Measurements from ENCODE around the gene NSF.
"Not testable (repeated sequence)": the region's sequence is repeated elsewhere in the genome, so short reads cannot be mapped to it uniquely, and the experiment has no call there.

NSF gene

DNA sequence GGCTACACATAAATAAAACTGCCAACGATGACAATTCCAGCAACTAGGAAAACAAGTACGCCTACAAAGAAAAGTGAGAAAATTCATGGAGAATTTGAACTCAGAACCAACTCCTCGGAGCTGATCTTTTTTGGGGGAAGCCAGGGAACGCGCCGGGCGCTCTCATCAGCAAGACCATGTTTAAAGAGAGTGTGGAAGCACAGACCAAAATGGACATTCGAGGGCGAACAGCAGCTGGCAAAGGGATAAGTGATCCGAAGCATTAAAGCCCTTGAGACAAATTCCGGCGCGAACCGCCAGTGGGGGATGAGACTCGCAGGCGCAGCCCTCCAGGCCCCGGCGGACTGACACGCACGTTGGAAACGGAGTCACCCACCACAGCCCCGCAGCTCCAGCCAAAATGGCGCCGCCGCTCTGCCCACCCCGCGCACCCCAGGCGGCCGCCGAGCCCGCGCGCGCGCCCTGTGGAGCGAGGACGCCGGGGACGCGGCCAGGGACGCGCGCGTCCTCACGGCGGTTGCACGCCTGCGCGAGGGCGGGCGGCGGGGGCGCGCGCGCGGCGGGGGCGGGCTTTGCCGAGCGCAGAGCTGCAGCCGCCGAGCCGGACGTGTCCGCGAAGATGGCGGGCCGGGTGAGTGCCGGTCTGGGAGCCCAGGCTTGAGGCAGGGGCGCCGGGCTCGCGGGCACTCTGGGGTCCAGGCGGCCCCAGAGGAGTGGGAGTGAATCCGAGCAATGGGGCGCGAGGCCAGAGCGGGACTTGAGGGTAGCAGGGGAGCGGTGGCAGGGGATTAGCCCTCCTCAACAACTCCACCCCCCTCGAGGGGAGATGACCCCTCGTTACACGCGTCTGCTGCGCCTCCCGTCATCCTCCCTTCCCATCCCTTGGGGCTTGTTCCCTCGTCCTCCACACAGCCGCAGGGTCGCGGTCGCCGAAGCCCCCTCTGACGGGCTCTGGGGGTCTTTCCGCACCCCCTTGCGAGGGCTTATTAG lies at the start of gene NSF:
Gene NSF, plus strand, starts transcription at position 513 of the 990 bp plus-strand sequence. Its CDS starts 107 bp downstream, at position 620.
- not testable (repeated sequence) for H3K27me3 ChIP-seq (ENCODE audit: control insufficient read depth, insufficient read depth, low read length); H3K36me3 ChIP-seq (ENCODE audit: control insufficient read depth, insufficient read depth, low read length); H3K4me3 ChIP-seq (ENCODE audit: low read depth, low read length); H3K4me1 ChIP-seq (ENCODE audit: control insufficient read depth, insufficient read depth, low read length); H3K9me3 ChIP-seq (ENCODE audit: control insufficient read depth, insufficient read depth, low read length); H3K9ac ChIP-seq (ENCODE audit: low read depth, low read length)

DNA sequence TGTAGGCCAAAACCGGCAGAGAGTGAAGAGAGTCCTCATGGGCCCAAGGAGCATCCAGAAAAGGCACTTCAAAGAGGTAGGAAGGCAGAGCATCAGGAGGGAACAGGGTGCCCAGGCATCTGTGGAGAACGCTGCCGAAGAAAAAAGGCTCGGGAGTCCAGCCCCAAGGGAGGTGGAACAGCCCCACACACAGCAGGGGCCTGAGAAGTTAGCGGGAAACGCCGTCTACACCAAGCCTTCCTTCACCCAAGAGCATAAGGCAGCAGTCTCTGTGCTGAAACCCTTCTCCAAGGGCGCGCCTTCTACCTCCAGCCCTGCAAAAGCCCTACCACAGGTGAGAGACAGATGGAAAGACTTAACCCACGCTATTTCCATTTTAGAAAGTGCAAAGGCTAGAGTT lies 41.9 kb upstream of the NSF start:
- H3K9ac ChIP-seq (ENCODE audit: low read depth, low read length): not testable (repeated sequence)

DNA sequence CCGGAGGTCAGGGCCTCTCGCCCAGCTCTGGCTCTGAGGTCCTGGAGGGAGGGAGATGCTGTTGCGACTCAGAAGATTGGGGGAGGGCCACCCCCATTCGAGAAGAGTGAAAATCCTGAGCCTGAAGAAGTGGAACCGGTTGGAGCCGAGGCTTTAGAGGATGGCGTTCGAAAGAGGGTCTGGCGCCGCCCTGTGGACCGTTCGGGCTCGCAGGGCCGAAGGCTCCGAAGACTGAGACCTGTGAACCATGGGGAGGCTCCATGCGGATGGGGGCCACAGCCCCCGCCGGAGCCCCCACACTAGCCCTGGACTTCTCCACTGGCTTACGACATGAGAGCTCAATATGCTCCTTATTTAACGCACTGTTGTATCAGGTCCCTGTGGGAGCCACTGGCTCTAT lies 31.3 kb upstream of the NSF start:
- not testable (repeated sequence) for H3K27me3 ChIP-seq (ENCODE audit: control insufficient read depth, insufficient read depth, low read length); H3K4me1 ChIP-seq (ENCODE audit: control insufficient read depth, insufficient read depth, low read length); H3K36me3 ChIP-seq (ENCODE audit: control insufficient read depth, insufficient read depth, low read length)

More for the DNA sequence above, 41.9 kb upstream of the NSF start:
- H3K4me1 ChIP-seq (ENCODE audit: control insufficient read depth, insufficient read depth, low read length); H3K4me3 ChIP-seq (ENCODE audit: low read depth, low read length); H3K9me3 ChIP-seq (ENCODE audit: control insufficient read depth, insufficient read depth, low read length); H3K36me3 ChIP-seq (ENCODE audit: control insufficient read depth, insufficient read depth, low read length); H3K27me3 ChIP-seq (ENCODE audit: control insufficient read depth, insufficient read depth, low read length): not testable (repeated sequence)

DNA sequence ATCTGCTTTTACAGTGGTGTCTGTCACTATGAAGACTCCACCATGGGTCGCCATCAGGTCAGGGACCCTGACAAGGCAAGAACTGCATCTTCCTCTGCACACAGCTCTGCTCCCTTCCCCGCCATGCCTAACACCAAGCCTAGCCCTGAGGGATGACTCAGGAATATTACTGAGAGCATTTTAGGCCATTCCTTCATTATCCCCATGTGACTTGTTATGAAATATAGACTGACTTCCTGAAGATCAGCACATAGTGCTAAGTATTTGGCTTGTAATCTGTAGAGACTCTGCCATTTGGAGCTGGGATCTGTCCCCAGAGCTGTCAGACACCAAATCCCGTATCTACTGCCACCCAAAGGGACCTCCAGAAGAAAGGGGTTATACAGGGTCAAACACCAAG lies 30.4 kb upstream of the NSF start:
- not testable (repeated sequence) for H3K27me3 ChIP-seq (ENCODE audit: control insufficient read depth, insufficient read depth, low read length); H3K4me1 ChIP-seq (ENCODE audit: control insufficient read depth, insufficient read depth, low read length); H3K9ac ChIP-seq (ENCODE audit: low read depth, low read length); H3K9me3 ChIP-seq (ENCODE audit: control insufficient read depth, insufficient read depth, low read length); H3K4me3 ChIP-seq (ENCODE audit: low read depth, low read length); H3K36me3 ChIP-seq (ENCODE audit: control insufficient read depth, insufficient read depth, low read length)

More for the DNA sequence above, 31.3 kb upstream of the NSF start:
- H3K9ac ChIP-seq (ENCODE audit: low read depth, low read length); H3K9me3 ChIP-seq (ENCODE audit: control insufficient read depth, insufficient read depth, low read length); H3K4me3 ChIP-seq (ENCODE audit: low read depth, low read length): not testable (repeated sequence)

DNA sequence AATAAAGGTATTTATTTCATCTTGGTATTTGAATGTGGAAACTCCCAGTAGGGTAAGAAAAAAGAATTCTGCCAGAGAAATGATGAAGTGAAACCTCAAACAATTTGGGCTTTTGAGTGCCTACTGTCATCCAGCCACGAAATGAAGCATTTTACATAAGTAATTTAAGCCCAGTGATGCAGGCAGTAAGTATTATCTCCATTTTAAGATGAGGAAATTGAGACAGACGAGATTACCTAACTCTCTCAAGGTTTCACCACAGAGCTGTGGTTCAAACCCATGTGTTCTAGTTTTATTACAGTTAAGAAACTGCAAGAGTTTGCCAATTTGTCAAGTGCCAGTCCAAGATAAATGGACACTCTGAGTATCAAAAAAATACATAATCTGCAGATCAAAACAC lies 24.2 kb upstream of the NSF start:
- H3K4me1 ChIP-seq (ENCODE audit: control insufficient read depth, insufficient read depth, low read length); H3K4me3 ChIP-seq (ENCODE audit: low read depth, low read length); H3K36me3 ChIP-seq (ENCODE audit: control insufficient read depth, insufficient read depth, low read length); H3K9me3 ChIP-seq (ENCODE audit: control insufficient read depth, insufficient read depth, low read length); H3K9ac ChIP-seq (ENCODE audit: low read depth, low read length); H3K27me3 ChIP-seq (ENCODE audit: control insufficient read depth, insufficient read depth, low read length): not testable (repeated sequence)

DNA sequence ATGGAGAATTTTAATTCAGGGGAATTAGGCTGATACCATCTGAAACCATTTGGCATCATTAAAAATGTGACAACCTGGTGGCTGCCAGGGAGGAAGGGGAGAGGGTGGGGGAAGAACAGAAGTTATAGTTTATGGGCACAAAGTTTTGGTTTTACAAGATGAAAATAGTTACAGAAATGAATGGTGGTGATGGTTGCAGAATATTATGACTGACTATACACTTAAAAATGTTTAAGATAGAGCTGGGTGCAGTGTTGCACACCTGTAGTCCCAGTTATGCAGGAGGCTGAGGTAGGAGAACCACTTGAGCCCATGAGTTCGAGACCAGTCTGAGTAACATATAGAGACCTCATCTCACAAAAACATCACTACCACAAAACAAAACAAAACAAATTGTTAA lies 23.5 kb upstream of the NSF start:
- not testable (repeated sequence) for H3K4me1 ChIP-seq (ENCODE audit: control insufficient read depth, insufficient read depth, low read length); H3K36me3 ChIP-seq (ENCODE audit: control insufficient read depth, insufficient read depth, low read length); H3K27me3 ChIP-seq (ENCODE audit: control insufficient read depth, insufficient read depth, low read length); H3K4me3 ChIP-seq (ENCODE audit: low read depth, low read length); H3K9me3 ChIP-seq (ENCODE audit: control insufficient read depth, insufficient read depth, low read length); H3K9ac ChIP-seq (ENCODE audit: low read depth, low read length)

DNA sequence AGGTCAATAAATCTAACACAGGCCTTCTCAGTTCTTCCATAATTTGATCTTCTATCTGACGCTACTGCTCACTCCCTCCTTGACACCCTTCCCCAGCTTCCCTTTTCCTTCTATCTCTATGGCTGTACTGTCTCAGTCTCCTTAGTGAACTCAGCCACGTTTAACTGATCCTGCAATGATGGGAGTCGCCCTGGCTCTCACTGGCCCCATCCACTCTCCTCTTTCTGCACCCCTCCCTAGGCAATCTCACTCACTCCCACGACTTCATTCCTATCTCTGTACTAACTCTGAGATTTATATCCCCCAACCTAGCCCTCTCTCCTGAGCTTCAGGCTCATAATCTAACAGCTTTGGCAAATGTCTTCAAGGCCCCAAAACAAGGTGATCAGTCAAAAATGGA lies 18.7 kb upstream of the NSF start:
- H3K9ac ChIP-seq (ENCODE audit: low read depth, low read length); H3K27me3 ChIP-seq (ENCODE audit: control insufficient read depth, insufficient read depth, low read length); H3K4me3 ChIP-seq (ENCODE audit: low read depth, low read length); H3K9me3 ChIP-seq (ENCODE audit: control insufficient read depth, insufficient read depth, low read length); H3K4me1 ChIP-seq (ENCODE audit: control insufficient read depth, insufficient read depth, low read length); H3K36me3 ChIP-seq (ENCODE audit: control insufficient read depth, insufficient read depth, low read length): not testable (repeated sequence)

DNA sequence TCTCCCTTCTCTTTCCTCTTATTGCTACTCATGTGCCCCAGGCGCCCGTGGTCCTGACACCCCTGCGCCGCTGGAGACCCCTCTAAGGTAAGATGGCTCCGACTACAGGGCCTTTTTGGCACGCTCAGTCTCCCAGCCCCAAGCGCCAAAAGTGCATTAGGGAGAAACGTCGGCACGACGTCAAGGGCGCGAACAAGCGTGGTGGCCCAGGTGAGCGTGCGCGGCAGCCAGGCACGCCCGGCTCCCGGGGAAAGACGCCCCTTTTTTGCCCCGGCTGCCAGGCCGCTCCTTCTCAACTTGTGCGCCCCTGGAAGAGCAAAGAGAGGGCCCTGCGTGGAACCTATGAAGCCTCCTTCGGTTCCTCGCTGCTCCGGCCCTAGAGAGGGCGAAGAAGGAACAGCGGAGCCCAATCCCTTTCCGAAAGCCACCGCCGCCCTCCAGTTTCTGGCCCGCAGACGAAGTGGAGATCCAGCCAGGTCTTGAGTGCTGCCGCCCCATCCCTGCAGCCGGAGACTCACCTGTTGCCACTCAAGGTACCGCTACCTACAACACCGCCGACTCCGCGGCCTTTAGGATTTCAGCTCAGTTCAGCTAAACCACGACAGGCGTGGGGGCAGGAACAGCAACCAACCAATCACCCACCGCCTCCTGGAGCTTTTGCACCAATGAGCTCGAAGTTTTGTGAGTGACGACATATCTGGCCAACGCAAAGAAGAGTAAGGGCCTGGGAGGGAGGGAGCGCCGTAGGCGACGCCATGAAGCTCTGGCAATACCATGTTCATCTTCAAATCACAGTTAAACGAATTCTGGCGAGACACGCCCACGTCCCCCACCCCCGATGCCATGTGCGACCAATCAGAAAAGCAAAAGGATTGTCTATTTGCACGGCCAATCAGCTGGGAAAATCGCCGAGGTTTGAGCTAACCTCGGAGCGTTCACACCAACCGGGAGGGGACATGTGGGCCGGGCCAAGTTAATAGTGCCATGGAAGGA lies 11.1 kb upstream of the NSF start, which contains the start of gene ARL17A:
Gene ARL17A, minus strand, starts transcription at position 609 of the 993 bp plus-strand sequence. CDS start 3,369 bp downstream, outside the sequence.
- not testable (repeated sequence) for H3K27me3 ChIP-seq (ENCODE audit: control insufficient read depth, insufficient read depth, low read length); H3K9me3 ChIP-seq (ENCODE audit: control insufficient read depth, insufficient read depth, low read length); H3K9ac ChIP-seq (ENCODE audit: low read depth, low read length); H3K36me3 ChIP-seq (ENCODE audit: control insufficient read depth, insufficient read depth, low read length); H3K4me1 ChIP-seq (ENCODE audit: control insufficient read depth, insufficient read depth, low read length); H3K4me3 ChIP-seq (ENCODE audit: low read depth, low read length)

DNA sequence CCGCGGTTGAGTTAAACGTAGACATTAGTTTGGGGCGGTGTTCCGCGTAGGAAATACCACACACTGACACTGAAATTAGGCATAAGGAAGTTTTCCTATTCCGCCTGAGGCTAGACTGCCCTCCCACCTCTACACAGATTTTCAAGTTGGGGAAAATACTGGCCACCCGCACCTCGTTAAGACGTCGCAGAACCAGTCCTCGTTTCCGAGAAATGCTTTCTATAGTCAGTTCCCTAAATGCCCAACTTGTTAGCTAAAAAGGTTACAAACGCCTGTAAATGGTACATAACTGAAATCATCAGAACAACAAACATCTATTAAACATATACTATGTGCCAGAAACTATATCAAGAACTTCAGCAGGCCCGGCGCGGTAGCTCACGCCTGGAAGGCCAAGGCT lies 10.4 kb upstream of the NSF start:
- not testable (repeated sequence) for H3K9me3 ChIP-seq (ENCODE audit: control insufficient read depth, insufficient read depth, low read length); H3K9ac ChIP-seq (ENCODE audit: low read depth, low read length); H3K36me3 ChIP-seq (ENCODE audit: control insufficient read depth, insufficient read depth, low read length); H3K4me1 ChIP-seq (ENCODE audit: control insufficient read depth, insufficient read depth, low read length); H3K4me3 ChIP-seq (ENCODE audit: low read depth, low read length); H3K27me3 ChIP-seq (ENCODE audit: control insufficient read depth, insufficient read depth, low read length)

DNA sequence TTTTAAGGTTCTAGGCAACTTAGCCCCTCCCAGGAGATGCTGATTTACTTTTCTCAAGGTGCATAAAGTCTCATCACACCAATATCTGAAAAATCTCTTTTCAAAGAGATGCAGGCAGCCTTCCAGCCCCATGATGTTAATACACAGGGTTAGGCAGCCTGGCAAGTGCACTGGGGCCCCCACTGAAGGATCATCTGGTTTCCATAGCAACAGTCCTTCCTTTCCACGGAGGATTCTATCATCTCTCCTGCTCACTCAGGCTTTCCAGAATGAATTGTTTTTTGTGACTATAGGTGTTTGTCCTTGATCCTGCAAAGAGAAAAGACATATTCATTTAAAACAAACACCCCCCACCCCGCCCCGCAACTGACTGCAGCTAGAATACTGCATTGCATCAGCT lies 5.0 kb upstream of the NSF start:
- H3K9me3 ChIP-seq (ENCODE audit: control insufficient read depth, insufficient read depth, low read length); H3K36me3 ChIP-seq (ENCODE audit: control insufficient read depth, insufficient read depth, low read length); H3K27me3 ChIP-seq (ENCODE audit: control insufficient read depth, insufficient read depth, low read length): not testable (repeated sequence)

DNA sequence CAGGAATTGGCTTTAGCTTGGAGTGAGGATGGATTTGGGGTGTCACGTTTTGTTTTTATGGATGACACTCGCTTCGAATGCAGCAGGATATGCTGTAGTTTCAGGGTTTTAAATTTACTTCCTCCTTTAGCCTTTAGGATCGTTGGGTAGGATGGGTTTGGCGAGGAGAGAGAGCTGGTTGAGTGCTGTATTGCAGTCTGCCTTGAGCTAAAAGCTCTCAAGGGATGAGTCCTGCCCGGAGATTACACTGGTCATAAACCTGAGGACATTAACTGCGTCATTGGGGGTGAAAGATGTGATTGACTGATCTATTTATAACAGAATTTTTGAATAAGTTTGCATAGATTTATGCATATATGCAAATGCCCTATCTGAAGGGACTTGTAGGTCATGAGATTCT lies 863 bp downstream of the NSF start:
- not testable (repeated sequence) for H3K9ac ChIP-seq (ENCODE audit: low read depth, low read length); H3K4me3 ChIP-seq (ENCODE audit: low read depth, low read length); H3K9me3 ChIP-seq (ENCODE audit: control insufficient read depth, insufficient read depth, low read length); H3K27me3 ChIP-seq (ENCODE audit: control insufficient read depth, insufficient read depth, low read length); H3K4me1 ChIP-seq (ENCODE audit: control insufficient read depth, insufficient read depth, low read length); H3K36me3 ChIP-seq (ENCODE audit: control insufficient read depth, insufficient read depth, low read length)

More for the DNA sequence above, 5.0 kb upstream of the NSF start:
- not testable (repeated sequence) for H3K4me3 ChIP-seq (ENCODE audit: low read depth, low read length); H3K4me1 ChIP-seq (ENCODE audit: control insufficient read depth, insufficient read depth, low read length); H3K9ac ChIP-seq (ENCODE audit: low read depth, low read length)
